Caco-2 (cell line): ENCODE measurements around the gene QDPR. TPM values are rescaled to one million over a fixed set of nuclear protein-coding genes. Genes with fewer than 3 reads are reported as not detected.

ENCODE experiments used
- BruUV-seq: library from RNA; stranded (reverse); fragments of 400-500 nt; replicated peaks from 2 replicates; lab custom pipeline; 2021; lab: Mats Ljungman, UMichigan
- CTCF ChIA-PET: fragments of 300-600 bp; sonication (Branson Sonifier 250); formaldehyde crosslinking; loops from one replicate; lab custom pipeline; 2022; ENCODE audit warnings: antibody characterized with exemption; lab: Charles Lee
- POLR2A ChIA-PET: fragments of 300-600 bp; sonication (Branson Sonifier 250); formaldehyde crosslinking; loops from one replicate; lab custom pipeline; 2022; ENCODE audit warnings: antibody characterized with exemption; lab: Charles Lee
- DNase-seq, 2 experiments: peaks; one replicate each; pipeline versions ENCODE4 v3.0.0 to v3.0.0-alpha.2; 2020 to 2022
- H3K27me3 ChIP-seq: replicated peaks from 2 replicates; pipeline ENCODE4 v1.6.0; 2011; ENCODE audit warnings: low read length; ENCODE audit not compliant: control insufficient read depth, insufficient read depth
- H3K36me3 ChIP-seq: 2 replicates; pipeline ENCODE4 v1.5.1; 2011; ENCODE audit warnings: low read length; ENCODE audit not compliant: control insufficient read depth, insufficient read depth
- H3K4me1 ChIP-seq: fragments of 250-450 bp; sonication (Bioruptor Pico); 2 replicates; pipeline ENCODE4 v1.5.1; 2020; ENCODE audit warnings: mild to moderate bottlenecking
- H3K4me3 ChIP-seq: 2 replicates; pipeline ENCODE4 v1.5.1; 2011; ENCODE audit warnings: low read depth, mild to moderate bottlenecking, control low read depth, low read length
- H3K9me3 ChIP-seq: fragments of 250-450 bp; sonication (Bioruptor Pico); 2 replicates; pipeline ENCODE4 v1.5.1; 2020; ENCODE audit warnings: mild to moderate bottlenecking, moderate library complexity
- H3K27ac Mint-ChIP-seq: one replicate; pipeline ENCODE4 v1.8.0; 2022; ENCODE audit warnings: mixed read lengths; ENCODE audit not compliant: unreplicated experiment
- H3K27me3 Mint-ChIP-seq: one replicate; pipeline ENCODE4 v1.8.0; 2022; ENCODE audit warnings: mixed read lengths; ENCODE audit not compliant: insufficient read depth, unreplicated experiment
- H3K36me3 Mint-ChIP-seq: one replicate; pipeline ENCODE4 v1.8.0; 2022; ENCODE audit warnings: mild to moderate bottlenecking, mixed read lengths; ENCODE audit not compliant: insufficient read depth, unreplicated experiment
- H3K4me1 Mint-ChIP-seq: one replicate; pipeline ENCODE4 v1.8.0; 2022; ENCODE audit warnings: low read depth, mixed read lengths; ENCODE audit not compliant: unreplicated experiment
- H3K4me3 Mint-ChIP-seq: one replicate; pipeline ENCODE4 v1.8.0; 2022; ENCODE audit warnings: mild to moderate bottlenecking, moderate library complexity, mixed read lengths; ENCODE audit not compliant: unreplicated experiment
- H3K9me3 Mint-ChIP-seq: one replicate; pipeline ENCODE4 v1.8.0; 2022; ENCODE audit warnings: mixed read lengths; ENCODE audit not compliant: unreplicated experiment
- intact Hi-C: fragments of 100-400 bp; cut with micrococcal nuclease; formaldehyde crosslinking; loops from one replicate; pipeline ENCODE4 v1.10.0; 2022; ENCODE audit not compliant: unreplicated experiment
- total RNA-seq: library from RNA; stranded (reverse); gene quantifications from 2 replicates; pipeline ENCODE4 v1.2.3, GENCODE V29; 2022
- TF ChIP-seq, protein P1 (sequence below), 2 experiments: fragments of 200-600 bp in 1 of 2; IDR thresholded peaks; 1 replicate in 1 of 2; 2 replicates in 1 of 2; pipeline versions ENCODE4 v1.5.1 to v1.8.0; 2011 to 2022; ENCODE audit warnings: antibody characterized with exemption in 1 of 2, control low read depth in 1 of 2, inconsistent platforms in 1 of 2, low read depth in 1 of 2, low read length in 1 of 2, mild to moderate bottlenecking in 1 of 2, moderate library complexity in 1 of 2; ENCODE audit not compliant: insufficient read depth in 1 of 2, severe bottlenecking in 1 of 2, unreplicated experiment in 1 of 2

Gene QDPR
- total RNA-seq, 1 experiment from 2014 or later, result 47.3 TPM

DNA sequence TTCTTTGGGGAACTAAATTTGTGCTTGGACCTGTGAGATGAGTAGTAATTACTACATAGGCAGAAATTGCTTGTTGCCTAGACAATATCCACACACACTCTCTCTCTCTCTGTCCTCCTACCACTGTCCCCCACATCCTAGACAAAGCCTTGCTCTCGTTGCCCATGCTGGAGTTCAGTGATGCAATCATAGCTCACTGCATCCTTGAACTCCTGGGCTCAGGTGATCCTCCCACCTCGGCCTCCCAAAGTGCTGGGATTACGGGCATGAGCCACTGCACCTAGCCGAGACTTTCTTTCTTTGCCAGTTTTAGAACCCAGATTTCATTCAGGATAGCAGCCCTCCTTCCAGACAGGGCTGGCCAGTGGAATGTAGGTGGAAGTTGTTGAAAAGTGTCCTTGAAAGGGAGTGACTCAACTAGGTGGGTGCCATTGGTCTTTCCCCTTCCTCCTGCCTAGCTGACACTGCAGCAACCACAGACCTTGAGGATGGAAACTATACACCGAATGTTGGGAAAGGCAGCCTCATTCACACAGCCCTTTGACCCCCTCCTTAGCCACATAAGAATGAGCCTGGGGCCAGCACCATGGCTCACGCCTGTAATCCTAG, 48.3 kb upstream of the QDPR start:
- Histone ChIP-seq H3K9me3 (no peaks in the 10 kb centered on the region), H3K4me1 (peaks cover 22% of the 10 kb centered on the region), H3K27me3 (no peaks in the 10 kb centered on the region), H3K36me3 (no peaks in the 10 kb centered on the region), H3K4me3 (no peak overlapping the region)
- TF ChIP-seq, protein P1, sequence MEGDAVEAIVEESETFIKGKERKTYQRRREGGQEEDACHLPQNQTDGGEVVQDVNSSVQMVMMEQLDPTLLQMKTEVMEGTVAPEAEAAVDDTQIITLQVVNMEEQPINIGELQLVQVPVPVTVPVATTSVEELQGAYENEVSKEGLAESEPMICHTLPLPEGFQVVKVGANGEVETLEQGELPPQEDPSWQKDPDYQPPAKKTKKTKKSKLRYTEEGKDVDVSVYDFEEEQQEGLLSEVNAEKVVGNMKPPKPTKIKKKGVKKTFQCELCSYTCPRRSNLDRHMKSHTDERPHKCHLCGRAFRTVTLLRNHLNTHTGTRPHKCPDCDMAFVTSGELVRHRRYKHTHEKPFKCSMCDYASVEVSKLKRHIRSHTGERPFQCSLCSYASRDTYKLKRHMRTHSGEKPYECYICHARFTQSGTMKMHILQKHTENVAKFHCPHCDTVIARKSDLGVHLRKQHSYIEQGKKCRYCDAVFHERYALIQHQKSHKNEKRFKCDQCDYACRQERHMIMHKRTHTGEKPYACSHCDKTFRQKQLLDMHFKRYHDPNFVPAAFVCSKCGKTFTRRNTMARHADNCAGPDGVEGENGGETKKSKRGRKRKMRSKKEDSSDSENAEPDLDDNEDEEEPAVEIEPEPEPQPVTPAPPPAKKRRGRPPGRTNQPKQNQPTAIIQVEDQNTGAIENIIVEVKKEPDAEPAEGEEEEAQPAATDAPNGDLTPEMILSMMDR (IDR thresholded peaks at IDR 0.05; ENCODE audit: insufficient read depth in 1 of 2, low read depth in 1 of 2, low read length in 1 of 2, severe bottlenecking in 1 of 2, unreplicated experiment in 1 of 2), result no peak
- Mint-ChIP-seq H3K4me3 (no peak overlapping the region), H3K36me3 (no peaks in the 10 kb centered on the region), H3K27me3 (no peaks in the 10 kb centered on the region), H3K4me1 (peaks cover 11% of the 10 kb centered on the region), H3K9me3 (no peaks in the 10 kb centered on the region), H3K27ac (no peak overlapping the region)
- CTCF ChIA-PET, result interaction anchor here (1.5 kb wide), 1 partner anchor 11 kb away, joined by 6 read pairs; no protein-coding TSS in a partner anchor
- intact Hi-C loops, result no loop called here
- BruUV-seq, result no TSS peak
- no peak for DNase-seq
- POLR2A ChIA-PET, result no interaction called here

- Mint-ChIP-seq H3K4me1 (peaks cover 11% of the 10 kb centered on the region), H3K4me3 (no peak overlapping the region), H3K9me3 (no peaks in the 10 kb centered on the region), H3K27me3 (no peaks in the 10 kb centered on the region), H3K36me3 (no peaks in the 10 kb centered on the region), H3K27ac (peak overlapping the region; percentile 22)
- ChIA-PET POLR2A (no interaction called here), CTCF (interaction anchor here (0.7 to 1.5 kb wide), 2 partner anchors 10 to 643 kb away, joined by 3 to 6 read pairs; no protein-coding TSS in a partner anchor)
- Histone ChIP-seq H3K4me1 (peaks cover 22% of the 10 kb centered on the region), H3K9me3 (no peaks in the 10 kb centered on the region), H3K36me3 (no peaks in the 10 kb centered on the region), H3K27me3 (no peaks in the 10 kb centered on the region), H3K4me3 (no peak overlapping the region)
- no TSS peak for BruUV-seq
- TF ChIP-seq, protein P1 (IDR thresholded peaks at IDR 0.05; ENCODE audit: insufficient read depth in 1 of 2, low read depth in 1 of 2, low read length in 1 of 2, severe bottlenecking in 1 of 2, unreplicated experiment in 1 of 2), result no peak
- DNase-seq, result no peak
- intact Hi-C loops, result loop anchor here (1.0 kb wide), 1 partner anchor 18 kb away; the partner anchor contains the start of gene LAP3
Measured at GRCh38 chr4:17559709-17560048, 47.8 kb upstream of the QDPR start.

DNA sequence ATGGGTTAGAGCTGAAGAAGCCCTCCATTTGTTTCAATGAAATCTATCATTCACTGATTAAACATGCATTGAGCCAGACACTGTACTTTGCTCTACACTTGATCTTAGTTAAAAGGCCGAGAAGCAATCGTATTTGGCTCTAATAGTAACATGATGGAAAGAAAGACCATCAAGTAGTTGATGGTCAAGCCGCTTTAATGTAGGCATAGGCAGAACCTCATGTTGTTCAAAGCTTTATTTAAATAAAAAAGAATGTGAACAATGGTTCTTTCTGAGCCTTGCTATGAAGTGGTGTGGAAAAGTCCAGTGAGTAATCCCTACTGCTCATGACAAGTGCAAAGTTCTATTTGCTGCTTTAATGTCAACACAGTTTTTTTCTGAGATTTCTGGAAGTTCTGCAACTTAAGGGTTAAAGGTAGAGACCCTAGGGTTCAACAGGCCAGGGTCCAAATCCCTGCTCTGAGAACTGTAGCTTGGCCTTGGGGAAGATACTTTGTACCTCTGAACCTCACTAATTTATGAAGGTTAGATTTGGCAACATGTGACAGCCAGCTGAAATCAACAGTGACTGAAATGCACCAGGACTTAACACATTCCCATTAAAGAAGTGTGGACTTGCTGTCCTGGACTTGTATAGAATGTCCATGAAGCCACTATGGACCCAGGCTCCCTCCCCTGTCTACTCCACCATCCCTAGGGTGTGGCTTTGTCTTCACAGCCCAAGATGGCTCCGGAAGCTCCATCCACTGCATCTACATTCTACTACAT, 47.2 kb upstream of the QDPR start:
- Histone ChIP-seq H3K27me3 (no peaks in the 10 kb centered on the region), H3K36me3 (no peaks in the 10 kb centered on the region), H3K9me3 (no peaks in the 10 kb centered on the region), H3K4me1 (peaks cover 22% of the 10 kb centered on the region), H3K4me3 (no peak overlapping the region)
- BruUV-seq, result no TSS peak
- H3K27ac Mint-ChIP-seq, result peak overlapping the region; percentile 22
- H3K36me3 Mint-ChIP-seq, result no peaks in the 10 kb centered on the region
- TF ChIP-seq, protein P1 (IDR thresholded peaks at IDR 0.05; ENCODE audit: insufficient read depth in 1 of 2, low read depth in 1 of 2, low read length in 1 of 2, severe bottlenecking in 1 of 2, unreplicated experiment in 1 of 2), result no peak
- ChIA-PET POLR2A (no interaction called here), CTCF (interaction anchor here (0.7 to 1.5 kb wide), 2 partner anchors 10 to 642 kb away, joined by 3 to 6 read pairs; no protein-coding TSS in a partner anchor)
- no peaks in the 10 kb centered on the region for H3K27me3 Mint-ChIP-seq
- intact Hi-C loops, result loop anchor here (1.0 kb wide), 1 partner anchor 18 kb away; the partner anchor contains the start of gene LAP3
- H3K9me3 Mint-ChIP-seq, result no peaks in the 10 kb centered on the region
- H3K4me3 Mint-ChIP-seq, result no peak overlapping the region
- peak in 1 of 2 experiments; percentile 19 for DNase-seq
- H3K4me1 Mint-ChIP-seq, result peaks cover 11% of the 10 kb centered on the region
